AG09319 (cell line): ENCODE data around the gene NMRK2.
"Not testable (repeated sequence)": the region's sequence is repeated elsewhere in the genome, so short reads cannot be mapped to it uniquely, and the experiment has no call there.

Experiments
- DNase-seq: peaks from one replicate; pipeline ENCODE4 v3.0.0-alpha.2; 2010; ENCODE audit warnings: low read depth; ENCODE audit errors: extremely low read depth
- CTCF ChIP-seq: IDR thresholded peaks from 2 replicates; pipeline ENCODE4 v1.5.1; 2011; ENCODE audit warnings: low read depth, mild to moderate bottlenecking, inconsistent platforms, low read length, moderate library complexity

NMRK2 gene

GRCh38 chr19:3914199-3914598, 18.7 kb upstream of the NMRK2 start:
- no peak for TF ChIP-seq CTCF
- DNase-seq = no peak

- no peak for DNase-seq
- no peak for TF ChIP-seq CTCF
Measured at GRCh38 chr19:3916033-3916432, 16.8 kb upstream of the NMRK2 start.

GRCh38 chr19:3919793-3920192, 13.1 kb upstream of the NMRK2 start:
- DNase-seq = no peak
- TF ChIP-seq CTCF = no peak

- no peak for TF ChIP-seq CTCF
- DNase-seq = no peak
Measured at GRCh38 chr19:3923096-3923758, 9.6 kb upstream of the NMRK2 start.

- DNase-seq = no peak
- TF ChIP-seq CTCF = no peak
Measured at GRCh38 chr19:3923912-3924311, 9.0 kb upstream of the NMRK2 start.

- TF ChIP-seq CTCF = no peak
- DNase-seq = no peak
Measured at GRCh38 chr19:3931041-3931440, 1.8 kb upstream of the NMRK2 start.

DNA sequence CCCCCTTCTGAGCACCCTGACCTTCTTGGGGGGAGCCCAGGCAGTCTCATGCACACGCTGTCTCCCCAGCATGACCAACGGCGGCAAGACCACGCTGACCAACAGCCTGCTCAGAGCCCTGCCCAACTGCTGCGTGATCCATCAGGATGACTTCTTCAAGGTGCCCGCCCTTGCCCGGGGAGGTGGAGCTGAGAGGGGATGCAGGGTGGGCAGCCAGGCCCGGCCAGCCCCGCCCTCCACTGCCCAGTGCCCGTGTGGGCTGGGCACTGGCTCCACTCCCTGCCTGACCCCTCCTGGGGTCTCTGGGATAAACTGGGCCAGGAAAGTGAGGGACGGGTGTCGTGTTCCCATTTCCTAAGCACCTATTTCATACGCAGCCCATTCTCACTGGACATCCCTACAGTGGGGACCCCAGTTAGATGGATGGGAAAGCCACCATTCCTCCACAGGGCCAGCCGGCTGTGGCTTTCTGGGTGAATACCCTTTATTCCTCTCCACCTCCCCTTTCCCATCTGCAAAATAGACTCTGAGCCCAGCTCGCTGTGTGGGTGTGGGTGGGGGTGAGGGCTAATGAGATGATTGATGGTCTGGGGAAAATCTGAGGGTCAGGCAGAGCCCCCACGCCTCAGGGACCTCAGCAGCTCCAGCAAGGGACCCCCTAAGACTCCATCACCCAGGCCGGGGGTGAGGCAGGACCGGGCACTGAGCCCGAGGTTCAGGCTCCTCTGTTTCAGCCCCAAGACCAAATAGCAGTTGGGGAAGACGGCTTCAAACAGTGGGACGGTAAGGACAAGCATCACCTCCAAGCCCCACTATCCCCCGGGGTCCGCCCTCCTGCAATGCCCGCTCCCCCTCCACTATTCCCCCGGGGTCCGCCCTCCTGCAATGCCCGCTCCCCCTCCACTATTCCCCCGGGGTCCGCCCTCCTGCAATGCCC, 3.9 kb downstream of the NMRK2 start:
- no peak for DNase-seq
- no peak for TF ChIP-seq CTCF

DNA sequence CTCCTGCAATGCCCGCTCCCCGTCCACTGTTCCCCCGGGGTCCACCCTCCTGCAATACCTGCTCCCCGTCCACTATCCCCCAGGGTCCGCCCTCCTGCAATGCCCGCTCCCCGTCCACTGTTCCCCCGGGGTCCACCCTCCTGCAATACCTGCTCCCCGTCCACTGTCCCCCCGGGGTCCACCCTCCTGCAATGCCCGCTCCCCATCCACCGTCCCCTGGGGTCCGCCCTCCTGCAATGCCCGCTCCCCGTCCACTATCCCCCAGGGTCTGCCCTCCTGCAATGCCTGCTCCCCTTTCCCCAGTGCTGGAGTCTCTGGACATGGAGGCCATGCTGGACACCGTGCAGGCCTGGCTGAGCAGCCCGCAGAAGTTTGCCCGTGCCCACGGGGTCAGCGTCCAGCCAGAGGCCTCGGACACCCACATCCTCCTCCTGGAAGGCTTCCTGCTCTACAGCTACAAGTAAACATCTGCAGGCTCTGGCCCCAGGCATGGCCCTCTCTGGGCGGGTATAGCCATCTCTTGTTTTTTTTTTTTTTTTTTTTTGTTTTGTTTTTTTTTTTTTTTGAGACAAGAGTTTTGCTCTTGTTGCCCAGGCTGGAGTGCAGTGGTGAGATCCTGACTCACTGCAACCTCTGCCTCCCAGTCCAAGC, 5.6 kb downstream of the NMRK2 start:
- DNase-seq = not testable (repeated sequence)
